Left cardiac atrium (tissue), 4 donors: ENCODE measurements around the gene SLC30A1. TPM values are rescaled to one million over a fixed set of nuclear protein-coding genes. Genes with fewer than 3 reads are reported as not detected.
"Not testable (repeated sequence)": the region's sequence is repeated elsewhere in the genome, so short reads cannot be mapped to it uniquely, and the experiment has no call there.

Experiments used
- ATAC-seq, 2 donors: fragments of 200-7000 bp; cut with Tn5 transposase; one replicate each; pipeline ENCODE4 v1.9.1; 2020; ENCODE audit warnings: mild to moderate bottlenecking in 2 of 2, moderate library complexity in 2 of 2
- DNase-seq: peaks from one replicate; pipeline ENCODE4 v3.0.0-alpha.2; 2020
- intact Hi-C, 2 donors: fragments of 100-400 bp; cut with DNase I; formaldehyde crosslinking; loops; one replicate each; pipeline versions ENCODE4 v1.14.1 to v1.15.1; 2022 to 2023
- total RNA-seq, 2 donors: library from RNA; stranded (reverse); fragmentation: NEBNext Ultra II Directional; extraction: Animal tissue kit (Norgen Biotek cat#: 25700); gene quantifications; one replicate each; pipeline ENCODE4 v1.2.1, GENCODE V29; 2021
- donor health status: DM: no; HTN: yes; CAD: no.
- donor health status: DM: no; HTN: yes; CAD: no; lungs with severe emphysema.
- donor health status: DM: yes; HTN: yes; CAD: no.
- donor health status: Dilated cardiomyopathy.

SLC30A1 gene
- total RNA-seq, 2 donors from 2014 or later = 11.0 to 13.9 TPM

DNA sequence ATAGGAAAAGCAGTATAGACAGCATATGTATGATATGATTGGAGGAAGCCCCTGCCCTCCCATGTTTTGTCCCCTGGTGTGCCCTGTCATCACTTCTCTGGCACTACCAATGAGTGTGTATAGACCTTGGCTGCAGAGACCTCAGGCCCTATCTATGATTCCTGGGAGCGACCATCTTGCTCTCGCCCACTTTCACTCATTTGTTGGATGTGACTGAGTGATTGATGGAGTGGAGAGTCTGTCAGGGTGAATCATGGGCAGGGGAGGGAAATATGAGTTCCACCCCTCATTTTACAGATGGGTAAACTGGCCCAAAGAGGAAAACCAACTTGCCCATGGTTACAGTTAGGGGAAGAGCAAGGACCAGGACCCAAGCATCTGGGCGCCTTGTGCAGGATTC is 14.9 kb downstream of the SLC30A1 start:
- ATAC-seq (no peak), DNase-seq (no peak)
- intact Hi-C loops = no loop called here

DNA sequence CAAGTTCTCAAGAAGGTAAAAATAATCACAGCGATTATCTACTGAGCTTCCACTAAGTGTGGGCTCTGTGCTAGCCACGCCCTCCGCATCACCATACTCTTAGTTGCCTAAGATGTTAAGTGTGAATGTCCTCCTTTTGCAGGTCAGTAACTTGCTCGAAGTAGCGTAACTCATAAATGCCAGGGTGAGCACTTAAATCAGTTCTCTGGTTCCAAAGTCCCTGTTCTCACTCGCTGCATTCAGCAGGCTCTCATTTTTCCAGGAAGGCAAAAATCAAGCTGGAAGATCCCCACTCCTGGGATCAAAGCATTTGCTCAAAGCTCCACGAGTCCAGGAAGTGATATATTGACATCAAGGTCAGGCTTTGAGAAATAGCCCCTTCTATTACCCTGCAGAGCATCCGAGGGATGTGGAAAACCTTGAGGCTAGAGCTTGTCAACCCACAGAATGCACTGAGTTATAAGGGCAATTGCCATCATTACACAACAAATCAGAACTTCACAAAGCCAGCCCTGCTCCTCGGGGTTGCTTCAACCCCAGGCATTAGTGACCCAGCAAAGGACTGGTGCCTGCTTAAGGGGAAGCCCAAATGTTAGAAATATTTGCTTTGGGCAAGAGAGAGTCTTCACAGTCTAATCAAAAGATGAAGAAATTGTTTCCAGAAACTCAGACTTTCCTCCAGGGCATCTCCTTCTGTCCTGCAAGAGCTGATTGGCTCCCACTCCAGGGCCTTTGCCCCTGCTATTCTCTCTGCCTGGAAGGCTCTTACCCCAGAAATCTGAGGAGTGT is 19.5 kb downstream of the SLC30A1 start:
- no peak for DNase-seq
- intact Hi-C loops = no loop called here
- ATAC-seq = no peak

DNA sequence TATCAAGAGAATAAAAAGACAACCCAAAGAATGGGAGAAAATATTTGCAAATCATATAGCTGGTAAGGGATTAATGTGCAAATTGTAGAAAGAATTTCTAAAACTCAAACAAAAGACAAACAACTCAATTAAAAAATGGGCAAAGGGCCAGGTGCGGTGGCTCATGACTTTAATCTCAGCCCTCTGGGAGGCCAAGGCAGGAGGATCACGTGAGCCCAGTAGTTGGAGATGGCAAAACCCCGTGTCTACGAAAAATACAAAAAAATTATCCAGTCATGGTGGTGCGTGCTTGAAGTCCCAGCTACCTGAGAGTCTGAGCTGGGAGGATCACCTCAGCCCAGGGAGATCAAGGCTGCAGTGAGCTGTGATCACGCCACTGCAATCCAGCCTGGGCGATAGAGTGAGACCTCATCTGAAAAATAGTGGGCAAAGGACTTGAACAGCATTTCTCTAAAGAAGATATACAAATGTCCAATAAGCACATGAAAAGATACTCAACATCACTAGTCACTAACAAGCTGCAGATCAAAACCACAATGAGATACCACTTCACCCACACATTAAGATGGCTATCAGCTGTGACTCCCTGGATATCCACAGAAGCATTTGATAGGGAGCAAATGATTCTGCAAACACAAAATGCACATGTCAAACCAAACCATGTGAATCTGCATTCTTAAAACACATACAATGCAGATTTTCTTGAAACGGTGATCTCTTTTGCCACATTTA is 20.9 kb downstream of the SLC30A1 start:
- DNase-seq (no peak), ATAC-seq (no peak)

DNA sequence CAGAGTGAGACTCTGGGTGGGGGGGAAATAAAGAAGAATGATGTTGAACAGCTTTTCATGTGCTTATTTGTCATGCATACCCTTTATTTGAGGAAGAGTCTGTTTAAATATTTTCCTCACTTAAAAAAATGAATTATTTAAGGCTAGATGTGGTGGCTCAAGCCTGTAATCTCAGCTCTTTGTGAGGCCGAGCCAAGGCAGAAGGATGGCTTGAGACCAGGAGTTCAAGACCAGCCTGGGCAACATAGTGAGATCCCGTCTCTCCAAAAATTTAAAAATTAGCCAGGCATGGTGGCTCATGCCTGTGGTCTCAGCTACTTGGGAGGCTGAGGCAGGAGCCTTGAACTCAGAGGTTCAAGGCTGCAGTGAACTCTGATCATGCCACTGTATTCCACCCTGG is 25.4 kb downstream of the SLC30A1 start:
- no peak for ATAC-seq
- intact Hi-C loops = no loop called here
- DNase-seq = no peak

More for the DNA sequence above, 20.9 kb downstream of the SLC30A1 start:
- intact Hi-C loops = no loop called here

- ATAC-seq = peak in 1 of 2 donors; percentile 29
- intact Hi-C loops = no loop called here
- DNase-seq = no peak
Observed at GRCh38 chr1:211551638-211552460, 27.1 kb downstream of the SLC30A1 start.

DNA sequence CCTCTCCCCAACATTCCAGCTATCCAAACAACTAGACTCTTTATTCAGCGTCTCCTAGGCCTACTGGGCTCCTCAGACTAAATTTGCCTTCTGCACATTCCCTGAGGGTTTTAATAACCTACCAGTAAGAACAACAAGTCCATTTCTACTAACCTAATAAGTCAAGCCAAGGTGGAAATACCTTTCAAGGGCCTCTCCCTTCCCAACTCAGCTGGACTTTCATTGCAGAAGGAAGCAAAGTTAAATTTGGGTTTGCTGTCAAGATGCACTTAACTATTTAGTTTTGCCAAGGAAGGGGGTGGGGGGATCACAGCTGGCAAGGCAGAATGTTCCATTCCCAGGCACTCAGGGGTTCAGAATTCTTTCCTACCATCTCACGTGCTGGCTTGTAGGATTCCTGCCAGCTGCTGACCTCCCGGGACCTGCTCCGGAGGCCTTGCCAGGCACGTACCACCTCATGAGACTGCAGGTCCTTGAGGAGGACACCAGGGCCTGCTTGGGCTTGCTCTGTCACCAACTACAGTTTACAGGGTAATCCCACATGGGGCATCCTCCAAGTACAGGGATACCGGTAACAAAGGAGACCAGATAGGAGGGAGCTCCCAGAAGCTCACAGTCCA is 29.8 kb downstream of the SLC30A1 start:
- DNase-seq (no peak), ATAC-seq (peak; percentile 39 to 43)
- intact Hi-C loops = no loop called here

DNA sequence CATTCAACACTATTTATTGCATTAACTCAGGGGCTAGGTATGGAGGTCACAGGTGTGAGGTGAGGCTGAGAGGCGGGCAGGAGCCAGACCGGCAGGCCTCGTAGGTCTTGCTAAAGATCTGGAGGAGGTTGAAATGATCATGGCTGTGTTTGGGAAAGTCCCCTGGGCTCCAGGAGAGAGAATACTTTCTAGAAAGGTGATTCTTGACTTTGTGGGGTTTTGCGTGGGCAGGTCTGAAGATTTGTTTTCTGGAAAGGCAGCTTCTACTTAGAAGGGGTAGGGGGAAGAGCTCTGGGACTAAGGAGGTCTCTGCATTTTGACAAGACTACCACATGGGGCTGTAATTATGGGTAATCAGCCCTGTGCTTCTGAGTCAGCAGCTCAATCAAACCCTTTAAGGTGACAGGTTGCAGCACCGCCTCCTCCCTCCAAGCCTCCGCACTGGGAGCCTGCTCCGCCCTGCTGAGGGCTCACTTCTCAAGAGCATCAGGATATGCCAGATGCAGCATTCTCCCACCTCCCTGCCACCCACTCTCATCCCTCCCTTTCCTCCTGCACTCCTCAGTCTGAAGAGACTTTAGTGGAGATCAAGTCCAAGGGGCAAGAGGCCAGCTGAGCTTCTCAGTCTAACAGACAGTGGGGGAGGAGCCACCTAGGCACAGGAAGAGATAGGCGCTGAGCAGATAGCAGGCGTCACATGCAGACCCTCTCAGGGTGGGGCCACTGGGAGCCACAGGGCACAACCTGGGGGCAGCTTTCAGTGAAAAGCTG is 30.5 kb downstream of the SLC30A1 start:
- intact Hi-C loops = no loop called here
- no peak for DNase-seq
- ATAC-seq = peak; percentile 64 to 89

GRCh38 chr1:211547710-211548109 is 31.3 kb downstream of the SLC30A1 start:
- intact Hi-C loops = no loop called here
- DNase-seq (no peak), ATAC-seq (peak in 1 of 2 donors; percentile 7)

- intact Hi-C loops = no loop called here
- no peak for ATAC-seq
- no peak for DNase-seq
Observed at GRCh38 chr1:211546543-211546942, 32.4 kb downstream of the SLC30A1 start.

DNA sequence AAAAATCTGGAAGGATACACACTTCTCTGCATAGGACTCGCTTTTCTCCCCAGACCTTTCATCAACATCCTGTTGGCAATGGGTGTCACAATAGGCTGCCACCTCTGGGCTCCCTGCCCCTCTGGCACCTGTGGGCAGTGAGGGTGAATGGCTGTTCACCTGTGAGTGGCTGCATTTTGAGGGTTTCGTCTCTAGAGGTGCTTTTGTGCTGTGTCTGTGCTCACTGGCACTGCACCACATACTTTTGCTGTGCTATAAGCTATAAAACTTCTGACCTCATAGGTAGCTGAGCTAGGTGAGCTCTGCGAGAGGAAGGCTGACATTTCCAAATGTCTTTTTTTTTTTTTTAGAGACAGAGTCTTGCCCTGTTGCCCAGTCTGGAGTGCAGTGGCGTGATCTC is 35.9 kb downstream of the SLC30A1 start:
- ATAC-seq (no peak), DNase-seq (no peak)
- intact Hi-C loops = no loop called here

GRCh38 chr1:211541720-211542477 is 37.1 kb downstream of the SLC30A1 start:
- intact Hi-C loops = no loop called here
- no peak for DNase-seq

GRCh38 chr1:211541278-211541677 is 37.7 kb downstream of the SLC30A1 start:
- intact Hi-C loops = no loop called here
- no peak for DNase-seq
- no peak for ATAC-seq

More at GRCh38 chr1:211541720-211542477, 37.1 kb downstream of the SLC30A1 start:
- peak; percentile 14 to 21 for ATAC-seq

GRCh38 chr1:211540824-211541223 is 38.1 kb downstream of the SLC30A1 start:
- DNase-seq, ATAC-seq, intact Hi-C loops: not testable (repeated sequence)

- intact Hi-C loops = no loop called here
- DNase-seq (no peak), ATAC-seq (no peak)
Observed at GRCh38 chr1:211538287-211538686, 40.7 kb downstream of the SLC30A1 start.

DNA sequence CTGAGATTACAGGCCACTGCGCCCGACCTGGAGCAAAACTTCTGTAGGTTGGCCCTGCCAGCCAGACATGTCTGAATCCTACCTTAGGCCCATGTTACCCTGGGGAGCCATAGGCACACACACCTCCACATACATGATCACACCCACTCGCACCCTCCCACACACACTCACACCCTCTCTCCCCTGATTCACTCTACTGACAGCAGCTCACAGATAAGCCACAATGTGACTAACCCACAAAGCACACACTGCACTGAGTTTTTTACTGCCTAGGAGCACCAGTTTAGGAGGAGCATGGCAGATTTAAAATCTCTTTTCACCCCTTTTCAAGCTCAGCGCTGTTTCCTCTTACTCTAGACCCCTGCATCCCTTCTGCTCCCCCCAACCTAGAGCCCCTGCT is 41.7 kb downstream of the SLC30A1 start:
- peak; percentile 21 to 88 for ATAC-seq

DNA sequence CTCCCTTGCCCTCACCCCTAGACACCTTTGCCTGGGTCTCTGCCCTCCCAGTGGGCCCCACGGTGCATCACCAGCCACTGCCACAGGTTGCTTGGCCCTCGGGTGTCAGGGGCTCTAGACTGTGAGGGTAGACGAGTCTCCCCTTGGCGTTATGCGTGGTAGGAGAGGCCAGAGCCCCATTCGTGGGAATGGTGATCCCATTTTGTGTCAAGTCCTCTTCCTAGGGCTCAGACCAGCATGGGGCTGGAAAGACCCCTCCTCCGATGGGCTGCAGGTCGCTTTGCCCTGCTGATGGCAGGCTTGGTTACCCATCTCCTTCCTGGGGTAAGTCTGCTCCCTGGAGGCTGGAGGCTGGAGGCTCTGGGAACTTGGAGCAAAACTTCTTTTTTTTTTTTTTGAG is 42.4 kb downstream of the SLC30A1 start:
- ATAC-seq = no peak
- no peak for DNase-seq
- intact Hi-C loops = no loop called here

More for the DNA sequence above, 41.7 kb downstream of the SLC30A1 start:
- intact Hi-C loops = no loop called here
- no peak for DNase-seq

DNA sequence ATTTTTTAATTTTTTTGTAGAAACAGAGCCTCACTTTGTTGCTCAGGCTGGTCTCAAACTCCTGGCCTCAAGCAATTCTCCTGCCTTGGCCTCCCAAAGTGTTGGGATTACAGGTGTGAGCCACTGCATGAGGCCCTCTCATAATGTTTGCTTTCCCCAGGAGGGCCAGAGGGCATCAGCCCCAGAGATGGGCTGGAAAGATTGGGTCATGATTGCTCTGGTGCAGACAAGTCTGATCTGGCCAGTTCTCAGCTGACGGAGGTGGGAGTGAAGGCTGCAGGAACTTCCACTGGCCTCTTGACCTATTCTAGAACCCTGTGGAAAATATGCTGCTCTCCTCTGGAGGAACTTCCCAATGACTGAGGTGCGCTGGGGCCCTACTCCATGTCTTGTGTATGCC is 43.6 kb downstream of the SLC30A1 start:
- intact Hi-C loops = no loop called here
- DNase-seq = no peak
- no peak for ATAC-seq
